Activated CD4-positive, alpha-beta T cell treated with anti-CD3 and anti-CD28 coated beads, Interleukin-10, Interleukin-2, amounts not matched to agents 100 ng/mL and 50 ng/mL, durations not matched to agents 16 hours and 8 hours (primary cell): ENCODE measurements around the gene LHX3.

Source experiments
- DNase-seq: peaks from one replicate; pipeline ENCODE4 v3.0.0-alpha.2; 2020

Gene LHX3

DNA sequence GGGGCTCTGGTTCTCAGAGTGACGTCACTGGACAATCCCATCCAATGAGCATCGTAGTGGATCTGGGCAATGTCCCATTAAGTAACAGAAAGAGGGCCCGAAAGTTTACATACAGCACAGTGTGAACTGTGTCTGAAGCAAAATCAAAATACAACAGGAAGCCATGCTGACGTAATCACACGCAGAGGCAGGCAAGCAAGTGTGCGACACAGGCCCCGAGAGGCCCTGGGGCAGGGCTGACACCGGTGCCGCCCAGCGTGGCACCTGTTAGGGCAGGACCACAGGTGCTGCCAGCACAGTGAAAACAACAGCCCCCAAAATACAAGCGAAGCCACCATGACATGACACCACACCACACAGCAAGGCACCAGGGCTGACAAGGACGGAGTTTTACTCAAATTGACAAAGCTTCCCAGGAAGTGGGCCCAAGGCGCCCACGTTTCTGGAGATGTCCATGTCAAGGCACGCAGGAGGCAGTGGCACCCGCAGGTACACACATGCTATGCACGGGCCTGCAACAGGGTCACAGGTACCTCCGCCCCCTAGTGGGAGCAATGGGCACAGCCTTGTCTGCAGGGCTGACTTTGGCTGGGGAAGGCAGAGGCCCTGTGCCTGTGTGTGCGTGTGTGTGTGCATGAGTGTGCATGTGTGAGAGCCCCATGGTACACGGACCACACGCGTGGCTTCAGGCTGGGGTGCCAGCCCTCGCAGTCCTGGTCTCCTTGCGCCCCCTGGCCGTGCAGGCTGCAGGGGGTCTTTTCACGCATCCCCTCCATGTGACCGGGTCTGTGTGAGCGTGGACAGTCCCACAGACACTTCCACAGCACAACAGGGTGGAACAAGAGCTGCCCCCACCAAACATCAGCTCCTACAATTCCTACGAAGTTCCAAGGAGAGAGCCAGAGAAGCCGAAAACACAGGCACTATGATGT, 21.1 kb upstream of the LHX3 start:
- peak; percentile 79 for DNase-seq

DNA sequence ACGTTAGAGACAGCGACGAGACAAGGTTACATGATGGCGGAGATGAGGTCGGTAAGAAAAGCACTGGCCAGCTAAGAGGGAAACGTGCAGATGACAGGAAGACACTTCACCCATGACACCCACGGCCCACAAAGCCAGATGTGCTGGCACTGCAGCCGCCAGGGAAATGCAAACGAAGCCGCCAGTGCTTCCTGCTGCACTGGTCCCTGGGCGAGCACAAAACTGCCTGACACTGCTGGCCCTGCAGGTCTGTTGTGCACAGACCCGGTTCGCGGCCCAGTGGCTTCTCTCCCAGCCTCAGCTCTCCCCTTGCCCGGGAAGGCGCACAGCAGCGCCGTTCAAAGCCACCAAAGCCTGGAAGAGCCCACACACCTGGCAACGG, 20.4 kb upstream of the LHX3 start:
- DNase-seq: no peak

DNA sequence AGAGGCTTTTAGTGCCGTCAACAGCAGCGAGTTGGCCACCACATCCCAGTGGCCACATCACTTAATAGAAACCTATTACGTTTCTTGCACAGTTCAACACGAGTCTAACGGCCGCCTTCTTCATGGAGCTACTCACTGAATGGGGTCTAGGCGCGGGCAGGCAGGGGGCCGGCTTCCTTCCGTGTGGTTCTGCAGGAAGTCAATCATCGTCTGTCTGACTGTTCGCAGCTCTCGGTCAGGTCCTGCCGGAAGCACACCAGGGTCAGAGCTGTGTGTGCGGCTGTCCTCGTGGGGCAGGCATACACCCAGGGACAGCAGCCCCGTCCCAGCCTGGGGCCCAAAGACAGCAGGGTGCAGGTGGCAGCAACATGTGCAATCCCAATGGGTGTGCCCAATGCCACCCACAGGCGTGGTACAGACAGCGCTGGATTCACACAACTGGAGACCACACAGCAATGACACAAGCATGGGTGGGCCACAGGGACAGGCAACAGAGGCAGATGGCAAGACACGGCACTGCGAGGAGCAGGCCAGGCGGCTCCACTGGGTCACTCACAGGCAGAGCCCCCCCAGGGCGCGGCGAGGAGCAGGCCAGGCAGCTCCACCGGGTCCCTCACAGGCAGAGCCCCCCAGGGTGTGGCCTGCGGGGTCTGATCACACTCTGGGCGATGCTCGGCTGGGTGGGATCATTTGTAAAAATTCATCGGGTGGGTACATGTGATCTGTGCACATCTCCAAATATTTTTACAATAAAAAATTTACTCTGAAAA, 19.1 kb upstream of the LHX3 start:
- DNase-seq: no peak

DNA sequence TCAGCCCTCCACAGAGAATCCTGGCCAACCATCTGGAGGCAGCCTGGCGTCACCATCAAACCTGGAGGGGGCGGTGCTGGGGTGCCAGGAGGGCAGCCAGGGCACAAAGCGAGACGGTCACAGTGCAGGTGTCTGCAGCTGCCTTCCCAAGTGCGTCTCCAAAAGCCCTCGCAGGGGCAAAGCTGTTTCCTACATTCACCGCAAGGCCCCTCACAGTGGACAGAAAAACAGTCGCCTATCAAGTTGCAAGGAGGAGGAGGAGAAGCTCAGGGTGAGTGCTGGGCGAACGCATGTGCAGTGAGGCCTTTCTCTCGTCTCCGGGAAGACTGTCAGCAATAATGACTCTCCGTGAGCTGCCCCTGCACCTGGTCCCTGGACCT, 18.0 kb upstream of the LHX3 start:
- DNase-seq: no peak

DNA sequence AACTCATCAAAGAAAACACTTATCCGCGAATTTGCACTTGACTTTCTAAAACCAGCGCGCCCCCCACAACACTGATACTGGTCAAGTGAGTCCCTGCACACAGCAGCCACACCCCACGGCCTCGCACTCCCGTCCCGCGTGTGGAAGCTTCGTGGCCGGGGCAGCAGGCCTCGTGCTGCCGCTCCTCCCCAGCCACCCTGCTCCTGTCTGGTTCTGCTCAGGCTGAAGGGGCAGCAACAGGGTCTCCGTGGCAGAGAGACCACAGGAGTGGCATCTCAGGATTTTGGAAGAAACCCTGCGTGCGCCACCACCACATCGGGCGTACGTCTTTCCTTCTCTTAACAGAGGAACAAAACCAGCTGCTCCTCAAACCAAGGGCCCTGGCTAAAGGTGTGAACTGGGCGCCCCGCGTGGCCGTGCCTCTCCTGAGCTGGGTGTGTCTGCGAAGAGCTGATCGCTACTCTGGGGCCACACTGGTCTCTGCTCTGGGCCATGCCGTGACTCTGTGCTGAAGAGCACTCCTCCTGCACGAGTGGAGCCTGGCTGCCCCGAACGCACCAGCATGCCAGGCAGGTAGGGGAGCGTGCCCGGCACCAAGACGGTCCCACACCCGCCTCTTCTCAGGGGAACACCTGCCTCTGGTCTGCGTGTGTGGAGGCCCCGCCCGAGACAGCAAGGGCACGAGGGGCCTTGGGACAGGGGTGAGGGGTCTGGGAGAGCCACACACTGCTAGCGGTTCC, 17.4 kb upstream of the LHX3 start:
- DNase-seq: no peak

DNA sequence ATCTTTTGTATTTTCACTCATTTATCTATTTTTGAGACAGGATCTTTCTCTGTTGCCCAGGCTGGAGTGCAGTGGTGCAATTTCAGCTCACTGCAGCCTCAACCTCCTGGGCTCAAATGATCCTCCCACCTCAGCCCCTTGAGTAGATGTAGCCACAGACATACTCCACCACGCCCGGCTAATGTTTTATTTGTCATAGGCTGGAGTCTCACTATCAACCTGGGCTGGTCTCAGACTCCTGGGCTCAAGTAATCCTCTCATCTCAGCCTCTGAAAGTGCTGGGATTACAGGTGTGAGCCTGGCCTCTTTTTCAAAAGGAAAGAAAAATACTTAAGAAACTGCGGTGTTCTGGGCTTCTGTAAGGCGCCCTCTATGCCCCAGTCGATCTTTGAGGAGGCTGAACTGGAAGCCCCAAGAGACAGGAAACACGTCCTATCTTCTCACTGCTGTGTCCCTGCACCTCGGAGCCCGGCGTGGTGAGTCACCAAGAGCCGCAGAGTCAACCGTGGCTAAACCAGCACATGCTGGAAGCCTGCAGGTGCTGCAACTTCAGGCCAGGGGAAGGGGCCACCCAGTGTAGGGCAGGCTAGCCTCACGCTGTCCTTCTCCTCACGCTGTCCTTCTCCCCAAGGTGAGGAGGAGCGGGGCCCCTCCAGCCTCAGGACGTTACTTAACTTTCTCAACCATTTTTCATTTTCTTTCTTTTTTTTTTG, 15.2 kb upstream of the LHX3 start:
- peak; percentile 66 for DNase-seq

DNA sequence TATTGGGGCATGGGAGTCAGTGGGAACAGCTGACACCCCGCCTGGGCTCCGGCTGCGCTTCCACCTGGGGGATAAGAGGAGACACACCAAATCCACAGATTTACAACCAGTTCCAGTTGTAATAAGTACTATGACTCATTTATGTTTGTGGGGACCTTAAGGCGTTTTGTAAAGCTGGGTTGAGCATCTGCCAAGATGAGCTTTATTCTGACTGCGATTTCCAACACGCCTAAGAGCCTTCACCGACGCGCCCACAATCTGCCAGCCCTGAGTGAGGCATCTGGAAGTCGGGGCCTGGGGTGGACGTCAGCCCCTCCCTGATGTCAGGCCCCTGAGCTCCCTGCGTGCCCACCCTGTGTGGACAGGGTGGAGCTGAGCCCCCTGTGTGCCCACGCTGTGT, 14.3 kb upstream of the LHX3 start:
- DNase-seq: no peak

DNA sequence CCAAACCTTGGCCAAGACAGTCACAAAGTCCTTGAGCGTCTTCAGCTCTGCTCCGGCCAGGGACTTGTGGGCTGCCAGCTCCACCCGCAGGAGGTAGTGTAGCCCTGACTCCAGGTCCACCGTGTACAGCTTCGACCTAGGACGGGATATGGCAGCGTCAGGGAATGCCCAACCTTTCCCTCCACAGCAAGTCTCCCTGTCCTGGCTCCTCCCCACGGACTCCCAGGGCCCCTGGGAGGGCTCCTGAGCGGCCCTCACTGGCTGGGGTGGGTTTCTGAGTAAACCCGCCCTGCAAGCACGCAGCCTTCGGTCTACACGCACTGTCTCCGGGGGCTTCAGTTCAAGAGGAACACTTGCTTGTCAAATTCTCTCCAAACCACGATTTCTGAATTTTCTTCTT, 13.7 kb upstream of the LHX3 start:
- no peak for DNase-seq

DNA sequence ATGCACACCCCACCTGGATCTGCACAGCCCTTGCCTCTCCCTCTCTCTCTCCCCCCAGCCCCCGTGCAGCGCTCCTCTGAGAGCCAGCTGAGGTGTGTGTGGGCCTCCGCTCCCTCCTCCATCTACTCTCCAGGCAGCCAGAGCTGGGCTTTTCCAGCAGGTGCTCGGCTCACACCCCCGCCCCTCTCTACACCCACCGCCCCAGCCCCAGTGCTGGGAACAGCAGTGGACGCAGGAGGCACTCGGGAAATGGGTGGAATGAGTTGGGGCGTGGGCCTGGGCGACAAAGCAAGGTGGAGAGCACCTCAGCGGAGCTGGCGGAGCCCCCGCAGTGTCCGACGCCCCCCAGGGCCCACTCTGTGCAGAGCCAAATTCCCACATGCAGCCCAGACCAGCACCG, 13.3 kb upstream of the LHX3 start:
- no peak for DNase-seq

DNA sequence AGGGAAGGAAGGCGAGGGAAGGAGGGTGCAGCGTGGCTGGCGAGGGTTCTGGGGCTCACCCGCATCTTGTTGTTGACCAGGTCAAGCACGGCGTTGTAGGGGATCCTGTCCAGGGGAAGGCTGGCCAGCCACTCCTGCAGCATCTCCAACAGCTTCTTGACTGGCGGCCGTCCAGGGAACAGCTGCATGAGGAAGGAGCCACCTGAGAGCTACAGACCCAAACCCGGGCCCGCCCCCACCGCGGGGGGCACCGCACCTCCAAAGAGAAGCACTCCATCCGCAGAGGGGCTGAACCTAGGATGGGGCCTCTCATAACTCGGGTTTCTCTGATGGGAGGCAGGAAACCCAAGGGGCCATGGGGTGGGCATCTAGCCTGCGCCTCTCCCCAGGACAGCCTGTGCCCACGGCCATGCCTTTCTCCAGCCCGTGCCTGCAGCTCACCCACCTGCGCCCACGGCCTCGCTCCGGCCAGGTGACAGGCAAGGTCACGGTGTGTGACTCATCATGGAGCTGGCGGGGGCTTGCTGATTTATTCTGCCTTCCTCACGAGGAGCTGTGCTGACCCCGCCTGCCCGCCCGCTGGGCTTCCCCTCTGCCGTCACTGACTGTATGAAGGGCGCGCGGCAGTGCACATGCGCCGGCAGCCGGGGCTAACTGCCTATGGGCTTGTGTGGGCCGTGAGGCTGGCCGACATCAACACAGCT, 11.8 kb upstream of the LHX3 start:
- no peak for DNase-seq

DNA sequence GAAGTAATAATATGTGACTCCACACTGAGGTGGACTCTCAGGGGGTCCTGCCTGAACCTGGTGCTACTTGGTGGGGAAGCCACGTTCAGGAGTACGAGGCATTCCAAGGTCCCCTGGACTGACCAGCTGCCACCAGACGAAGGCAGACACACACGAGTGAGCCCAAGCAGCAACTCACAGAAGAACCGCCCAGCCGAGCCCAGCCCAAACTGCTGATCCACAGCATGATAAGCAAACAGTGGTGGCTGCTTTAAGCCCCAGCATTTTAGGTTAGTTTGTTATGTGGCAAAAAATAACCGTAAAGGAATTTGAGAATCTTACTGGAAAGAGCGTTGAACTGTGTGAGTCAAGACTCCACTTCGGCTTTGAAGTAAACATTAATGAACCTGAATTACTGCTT, 8.8 kb upstream of the LHX3 start:
- DNase-seq: no peak

DNA sequence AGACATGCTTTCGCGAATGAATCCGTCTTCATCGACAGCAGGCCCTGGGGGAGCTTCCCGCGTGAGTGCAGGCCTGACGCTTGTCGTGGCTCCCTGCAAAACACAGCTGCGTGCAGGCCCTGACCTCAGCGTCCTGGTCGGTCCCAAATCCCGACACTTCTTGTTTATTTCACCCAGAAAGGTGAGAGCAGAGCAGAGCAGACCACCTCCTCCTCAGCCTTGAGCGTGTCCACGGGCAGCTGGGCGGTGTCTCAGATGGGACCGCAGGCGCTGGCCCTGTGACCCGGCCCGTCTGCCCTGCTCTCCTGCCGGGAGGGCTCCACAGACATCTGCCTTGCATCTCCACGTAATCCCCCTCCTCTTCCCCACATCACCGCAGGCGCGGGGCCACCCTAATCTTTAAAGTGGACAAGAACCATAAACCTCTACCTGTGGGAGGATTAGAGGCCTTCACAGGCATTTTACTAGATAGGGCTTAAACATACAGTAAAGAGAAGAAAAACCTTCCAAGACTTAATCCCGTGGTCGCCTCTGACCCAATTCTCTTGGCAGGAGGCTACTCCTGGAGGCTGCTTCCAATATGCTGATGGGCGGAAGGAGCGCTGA, 7.5 kb upstream of the LHX3 start:
- no peak for DNase-seq

DNA sequence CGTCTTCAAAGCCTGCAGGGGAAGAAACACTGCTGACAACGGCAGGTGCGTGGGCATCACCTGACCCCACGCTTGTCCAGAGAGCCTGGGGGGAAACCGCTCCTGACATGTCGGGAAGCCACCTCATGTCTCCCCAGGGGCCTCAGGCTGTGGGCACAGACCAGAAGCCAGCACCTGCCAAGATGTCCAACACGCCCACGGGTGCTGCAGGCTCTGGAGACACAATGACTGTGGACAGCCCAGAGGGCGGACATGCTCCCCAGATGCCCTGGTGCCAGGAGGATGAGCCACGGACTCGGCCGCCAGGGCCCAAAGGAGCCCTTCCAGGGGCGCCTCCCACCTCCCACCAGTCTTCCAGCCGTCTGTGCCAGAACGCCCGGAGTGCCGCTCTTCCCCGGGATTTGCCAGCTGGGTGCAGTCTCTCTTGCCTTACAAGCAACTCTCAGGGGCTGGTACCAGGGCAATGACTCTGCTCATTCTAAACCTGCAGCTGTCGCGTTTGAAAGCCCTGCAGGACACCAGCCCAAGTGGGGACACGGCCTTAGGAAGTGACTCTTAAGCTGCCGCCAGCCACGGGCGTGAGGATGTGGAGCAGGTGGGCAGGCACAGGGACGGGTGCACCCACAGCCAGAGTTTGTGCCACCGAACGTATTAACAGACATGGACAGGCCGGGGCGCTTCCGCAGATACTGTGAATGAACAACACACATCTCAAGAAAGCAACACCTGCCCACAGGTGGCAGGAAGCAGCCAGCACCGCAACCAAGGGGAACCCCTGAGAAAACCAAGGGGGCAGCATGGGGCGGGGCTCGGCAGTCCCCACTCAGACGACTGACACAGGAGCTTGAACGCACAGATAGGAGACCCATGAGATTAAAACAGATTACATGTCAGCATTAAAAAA, 6.8 kb upstream of the LHX3 start:
- DNase-seq: no peak

DNA sequence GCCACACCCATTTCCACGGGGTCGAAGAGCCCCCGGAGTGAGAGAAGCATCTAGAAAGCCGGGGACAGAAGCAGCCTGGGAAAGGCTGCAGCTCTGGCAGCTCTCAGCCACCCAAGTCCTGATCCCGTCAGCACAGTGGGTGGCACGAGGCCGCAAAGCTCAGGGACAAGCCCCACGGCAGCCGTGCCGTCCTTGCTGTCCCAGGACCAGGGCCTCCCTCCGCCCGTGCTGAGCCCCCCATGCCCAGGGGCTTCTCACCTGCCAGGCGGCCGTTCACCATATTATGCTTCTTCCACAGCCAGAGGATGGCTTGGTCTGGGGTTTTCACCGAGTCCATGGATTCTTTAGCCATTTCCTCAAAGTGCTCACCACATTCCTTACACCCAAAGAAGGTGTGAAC, 6.1 kb upstream of the LHX3 start:
- DNase-seq: no peak

DNA sequence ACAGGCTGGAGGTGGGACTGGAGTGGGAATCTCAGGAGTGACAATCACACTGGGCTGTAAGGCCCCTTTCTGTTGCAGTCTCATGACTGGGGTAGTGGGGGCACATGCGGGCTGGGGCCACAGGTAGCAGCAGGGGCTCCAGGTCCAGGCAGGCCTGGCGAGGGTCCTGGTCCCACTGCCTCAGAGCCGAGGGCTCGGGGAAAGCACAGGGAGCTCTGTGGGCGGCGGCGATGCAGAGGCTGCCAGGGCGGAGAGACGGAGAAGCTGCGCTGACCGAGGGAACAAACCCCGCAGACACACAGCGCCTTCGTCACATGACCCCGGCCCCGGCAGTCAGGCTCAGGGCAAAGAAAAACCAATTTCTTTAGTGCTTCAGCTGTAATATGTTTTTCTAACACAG, 5.3 kb upstream of the LHX3 start:
- DNase-seq: no peak

DNA sequence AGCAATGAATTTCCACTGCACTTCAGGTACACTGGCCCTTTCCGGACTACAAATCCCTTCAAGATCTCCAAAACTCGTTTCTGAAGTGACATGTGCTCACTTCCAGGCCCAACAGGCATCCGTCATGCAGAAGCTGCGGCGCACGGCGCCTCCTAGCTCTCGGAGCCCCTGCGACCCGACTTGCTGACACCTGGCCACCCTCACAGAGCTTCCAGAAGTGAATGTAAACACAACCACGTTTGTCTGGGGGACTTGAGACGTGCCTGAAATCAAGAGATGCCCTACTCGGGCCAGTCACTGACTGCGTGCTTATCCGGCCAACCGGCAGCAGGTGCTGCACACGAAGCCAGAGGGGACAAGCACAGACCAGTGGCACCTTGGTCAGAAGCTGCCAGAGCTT, 4.9 kb upstream of the LHX3 start:
- DNase-seq: no peak

DNA sequence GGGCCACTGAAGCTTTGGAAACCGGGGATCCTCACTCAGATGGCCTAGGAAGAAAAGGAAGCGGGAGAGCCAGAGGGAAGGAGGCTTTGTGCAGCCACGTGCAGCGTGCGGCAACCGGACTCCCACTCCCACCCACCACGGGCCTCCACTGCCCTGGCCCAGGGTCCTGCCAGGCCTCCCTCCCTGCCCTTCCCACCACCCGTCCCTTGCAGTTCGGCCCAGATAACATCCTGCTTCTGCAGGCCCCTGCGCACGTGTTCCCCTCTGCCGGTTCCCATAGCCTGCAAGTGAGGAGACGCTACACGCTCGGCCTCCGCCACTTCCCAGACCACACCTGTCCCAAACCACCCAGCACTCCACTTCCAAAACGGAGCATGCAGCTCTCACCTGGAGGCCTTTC, 4.3 kb upstream of the LHX3 start:
- no peak for DNase-seq

DNA sequence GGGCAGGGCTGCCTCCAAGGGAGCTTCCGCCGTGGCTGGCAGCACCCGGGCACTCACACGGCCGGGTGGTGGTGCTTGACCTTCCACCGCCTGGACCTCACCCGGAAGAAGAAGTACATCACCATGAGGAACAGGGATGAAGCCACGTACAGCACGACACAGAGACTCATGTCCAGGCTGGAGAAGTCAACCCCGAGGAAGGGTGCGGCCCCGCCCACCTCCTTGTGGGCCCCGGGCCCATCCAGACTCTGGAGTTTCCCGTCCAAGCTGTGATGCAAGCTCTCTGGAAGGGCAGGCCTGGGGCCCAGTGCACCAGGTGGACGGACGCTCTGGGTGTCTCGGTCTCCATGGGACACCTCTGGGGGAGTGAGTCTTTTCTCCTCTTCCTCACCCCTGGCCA, 3.7 kb upstream of the LHX3 start:
- no peak for DNase-seq

DNA sequence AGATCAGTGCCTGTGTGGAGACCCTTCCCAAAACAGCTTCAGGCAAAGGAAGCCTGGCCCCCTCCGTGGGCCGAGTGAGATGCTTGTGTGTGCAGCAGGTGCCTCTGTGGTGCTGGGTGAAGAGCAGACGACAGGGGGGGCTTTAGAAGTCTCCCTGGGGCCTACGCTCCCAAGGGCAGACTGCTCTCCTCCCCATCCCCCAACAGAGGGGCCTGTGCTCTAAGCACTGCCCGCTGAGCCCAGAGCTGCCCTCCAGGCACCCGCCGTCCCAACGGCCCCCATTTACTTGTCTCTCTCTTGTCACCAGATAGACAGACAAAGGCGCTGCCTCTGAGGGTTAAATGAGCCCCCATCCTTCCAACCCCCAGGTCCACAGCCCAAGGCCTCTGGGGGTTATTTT, 2.7 kb upstream of the LHX3 start:
- DNase-seq: no peak

DNA sequence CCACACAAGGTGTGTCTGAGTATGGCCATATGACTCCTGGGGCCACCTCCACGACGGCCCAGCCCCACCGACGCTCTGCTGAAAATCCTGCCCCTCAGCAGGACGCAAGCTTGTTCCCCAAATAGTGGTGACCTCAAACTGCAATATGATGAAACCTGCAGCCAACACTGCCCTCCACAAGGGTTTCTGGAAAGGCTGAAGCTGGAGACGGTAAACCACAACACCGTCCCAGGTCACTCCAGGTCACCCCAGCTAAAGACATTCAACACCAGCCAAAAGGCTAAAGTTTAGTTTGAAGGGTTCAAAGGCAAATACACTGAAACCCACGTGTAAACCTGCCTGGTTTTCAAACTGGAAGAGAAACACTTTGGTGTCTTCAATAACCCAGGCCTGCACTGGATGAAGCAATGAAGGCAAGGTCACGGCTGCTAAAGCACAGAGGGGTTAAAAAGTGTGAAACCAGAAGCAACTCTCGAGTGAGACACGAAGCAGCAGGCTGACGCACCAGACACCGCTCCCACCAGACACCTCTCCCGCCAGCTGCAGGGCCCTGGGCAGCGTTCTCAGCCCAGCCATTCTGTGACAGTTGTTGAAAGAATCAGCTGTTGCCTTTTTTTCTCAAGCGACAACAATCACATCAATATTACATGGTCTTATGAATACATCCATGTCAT, 1.8 kb upstream of the LHX3 start:
- no peak for DNase-seq

DNA sequence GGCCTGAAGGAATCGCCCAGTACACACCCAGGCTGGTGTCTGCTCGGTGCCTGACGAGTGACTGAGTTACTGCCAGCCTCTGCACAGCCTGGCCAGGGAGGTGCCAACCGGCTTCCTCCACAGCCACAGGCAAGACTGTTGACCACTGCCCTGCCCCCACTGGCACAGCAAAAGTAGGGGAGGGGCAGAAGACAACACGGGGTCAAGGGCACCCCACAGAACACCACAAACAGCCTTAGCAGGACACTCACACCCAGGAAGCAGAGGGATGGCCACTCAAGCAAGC, 722 bp upstream of the LHX3 start:
- DNase-seq: no peak
